CD4-positive, alpha-beta T cell treated with Interleukin-21 for 1 hour (primary cell): ENCODE measurements around the gene PARP1.
"Not testable (repeated sequence)": the region's sequence is repeated elsewhere in the genome, so short reads cannot be mapped to it uniquely, and the experiment has no call there.

ENCODE experiments used
- DNase-seq: peaks from one replicate; pipeline ENCODE4 v3.0.0-alpha.2; 2020

The PARP1 gene

GRCh38 chr1:226428791-226429461 lies 21.0 kb upstream of the PARP1 start:
- DNase-seq, result no peak

DNA sequence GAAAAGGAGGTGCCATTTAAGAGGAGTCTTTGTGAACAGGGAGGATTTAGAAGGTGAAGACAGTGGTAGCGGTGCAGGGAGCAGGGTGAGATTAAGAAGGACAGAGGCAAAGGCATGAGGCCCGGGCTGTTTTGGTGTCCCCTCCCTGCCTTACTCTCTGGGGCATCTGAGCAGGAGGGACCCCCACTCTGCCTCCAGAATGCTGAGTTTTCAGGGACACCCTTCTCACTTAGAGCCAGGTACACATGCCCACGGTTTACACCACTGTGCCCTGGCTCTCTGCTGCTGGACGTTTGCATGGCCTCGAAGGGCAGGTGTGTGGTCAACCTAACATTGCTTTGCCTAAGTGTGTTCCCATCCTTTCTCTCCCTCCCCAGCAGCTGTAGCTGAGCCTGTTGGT lies 20.5 kb upstream of the PARP1 start:
- DNase-seq, result no peak

DNA sequence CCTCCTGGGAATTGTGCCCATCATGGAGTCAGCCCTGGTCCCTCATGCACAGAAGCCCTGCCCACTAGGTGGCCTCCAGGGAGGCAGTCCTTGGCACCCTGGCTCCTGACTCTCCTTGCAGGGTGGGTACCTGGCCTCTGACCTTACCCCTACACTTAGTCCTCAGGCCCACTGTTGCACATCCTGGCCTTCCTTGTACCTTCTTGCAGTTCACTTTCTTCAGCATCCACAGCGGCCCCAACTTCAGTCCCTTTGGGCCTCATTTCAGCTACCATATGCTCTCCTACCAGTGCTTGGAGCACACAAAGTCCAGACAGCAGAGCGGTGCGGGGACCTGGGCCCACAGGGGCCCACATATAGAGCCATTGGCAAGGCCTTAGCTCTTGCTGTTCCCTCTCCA lies 19.2 kb upstream of the PARP1 start:
- DNase-seq, result no peak

GRCh38 chr1:226426395-226426794 lies 18.5 kb upstream of the PARP1 start:
- DNase-seq, result not testable (repeated sequence)

DNA sequence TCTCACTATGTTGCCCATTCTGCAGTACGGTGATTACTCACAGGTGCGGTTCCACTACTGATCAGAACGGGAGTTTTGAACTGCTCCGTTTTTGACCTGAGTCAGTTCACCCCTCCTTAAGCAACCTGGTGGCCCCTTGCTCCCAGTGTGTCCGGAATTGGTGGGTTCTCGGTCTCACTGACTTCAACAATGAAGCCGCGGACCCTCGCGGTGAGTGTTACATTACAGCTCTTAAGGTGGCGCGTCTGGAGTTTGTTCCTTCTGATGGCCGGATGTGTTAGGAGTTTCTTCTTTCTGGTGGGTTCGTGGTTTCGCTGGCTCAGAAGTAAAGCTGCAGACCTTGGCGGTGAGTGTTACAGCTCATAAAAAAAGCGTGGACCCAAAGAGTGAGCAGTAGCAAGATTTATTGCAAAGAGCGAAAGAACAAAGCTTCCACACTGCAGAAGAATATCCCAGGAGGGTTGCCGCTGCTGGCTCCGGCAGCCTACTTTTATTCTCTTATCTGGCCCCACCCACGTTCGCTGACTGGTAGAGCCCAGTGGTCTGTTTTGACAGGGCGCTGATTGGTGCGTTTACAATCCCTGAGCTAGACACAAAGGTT lies 17.6 kb upstream of the PARP1 start:
- DNase-seq, result peak; percentile 46

GRCh38 chr1:226425004-226425378 lies 17.1 kb upstream of the PARP1 start:
- no peak for DNase-seq

- DNase-seq, result peak; percentile 51
Observed at GRCh38 chr1:226424221-226425003, 16.5 kb upstream of the PARP1 start.

DNA sequence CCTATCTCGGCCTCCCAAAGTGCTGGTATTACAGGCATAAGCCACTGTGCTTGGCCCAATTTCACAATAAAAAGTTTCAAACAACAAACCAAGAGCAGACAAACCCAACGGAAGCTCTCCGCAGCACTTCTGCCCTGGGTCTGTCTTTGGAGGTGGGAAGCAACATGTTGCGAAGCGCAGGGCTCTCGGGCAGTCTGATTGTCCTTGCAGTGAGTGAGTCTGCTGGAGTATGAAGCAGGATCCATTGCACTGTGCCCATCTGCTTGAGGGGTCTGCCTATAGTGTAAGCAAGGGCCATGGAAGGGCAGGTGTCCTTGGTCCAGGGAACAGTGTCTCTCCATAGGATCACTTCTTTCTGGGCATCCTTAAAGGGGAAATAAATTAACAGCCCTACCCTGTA lies 14.6 kb upstream of the PARP1 start:
- DNase-seq, result no peak

- DNase-seq, result no peak
Observed at GRCh38 chr1:226420897-226421296, 13.0 kb upstream of the PARP1 start.

- no peak for DNase-seq
Observed at GRCh38 chr1:226420328-226420727, 12.4 kb upstream of the PARP1 start.

DNA sequence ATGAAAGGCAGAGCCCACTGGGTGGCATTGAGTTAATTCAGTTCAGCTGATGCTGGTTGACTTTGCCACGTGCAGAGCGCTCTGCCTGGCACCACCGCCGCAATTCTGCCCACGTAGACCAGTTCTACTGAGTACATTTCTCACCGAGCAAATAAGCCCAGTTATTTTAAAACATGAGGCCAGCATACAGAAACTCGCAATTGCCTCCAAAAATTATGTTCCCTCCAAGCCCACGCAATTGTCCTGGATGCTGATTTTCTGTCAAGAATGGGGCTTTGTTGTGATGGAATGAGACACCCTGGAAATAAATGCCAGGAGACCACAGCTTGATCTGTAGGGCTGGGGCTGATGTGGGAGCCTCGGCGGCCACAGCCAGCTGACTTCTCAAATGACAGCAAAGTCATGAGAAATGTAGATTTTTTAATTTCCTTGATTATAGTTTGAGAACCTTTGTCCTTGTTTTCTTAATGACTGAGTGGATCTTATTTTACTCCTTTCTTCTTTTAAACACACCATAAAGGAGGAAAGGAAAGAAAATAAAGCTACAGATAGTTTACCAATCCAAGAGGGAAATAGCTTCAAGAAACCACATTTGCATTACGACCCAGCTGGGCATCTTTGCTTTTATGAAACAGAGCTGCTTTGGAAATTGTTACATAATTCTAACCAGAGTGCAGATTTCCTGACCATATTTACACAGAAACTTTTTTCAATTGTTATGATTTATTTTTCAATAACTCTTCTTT lies 11.6 kb upstream of the PARP1 start:
- no peak for DNase-seq

- DNase-seq, result no peak
Observed at GRCh38 chr1:226417830-226418546, 10.1 kb upstream of the PARP1 start.

DNA sequence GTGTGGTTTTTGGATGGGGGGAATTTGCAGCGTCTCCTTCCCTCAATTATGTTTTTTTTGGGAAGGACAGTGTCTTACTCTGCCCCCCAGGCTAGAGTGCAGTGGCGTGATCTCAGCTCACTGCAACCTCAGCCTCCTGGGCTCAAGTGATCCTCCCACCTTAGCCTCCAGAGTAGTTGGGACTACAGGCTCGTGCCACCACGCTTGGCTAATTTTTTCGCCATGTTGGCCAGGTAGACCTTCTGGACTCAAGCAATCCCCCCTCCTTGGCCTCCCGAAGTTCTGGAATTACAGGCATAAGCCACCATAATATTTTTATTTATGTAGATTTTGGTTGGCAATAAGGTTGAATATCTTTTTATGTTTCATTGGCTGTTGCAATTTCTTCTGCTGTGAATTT lies 9.5 kb upstream of the PARP1 start:
- no peak for DNase-seq

GRCh38 chr1:226414098-226414698 lies 6.3 kb upstream of the PARP1 start:
- no peak for DNase-seq

- no peak for DNase-seq
Observed at GRCh38 chr1:226411619-226412018, 3.7 kb upstream of the PARP1 start.

DNA sequence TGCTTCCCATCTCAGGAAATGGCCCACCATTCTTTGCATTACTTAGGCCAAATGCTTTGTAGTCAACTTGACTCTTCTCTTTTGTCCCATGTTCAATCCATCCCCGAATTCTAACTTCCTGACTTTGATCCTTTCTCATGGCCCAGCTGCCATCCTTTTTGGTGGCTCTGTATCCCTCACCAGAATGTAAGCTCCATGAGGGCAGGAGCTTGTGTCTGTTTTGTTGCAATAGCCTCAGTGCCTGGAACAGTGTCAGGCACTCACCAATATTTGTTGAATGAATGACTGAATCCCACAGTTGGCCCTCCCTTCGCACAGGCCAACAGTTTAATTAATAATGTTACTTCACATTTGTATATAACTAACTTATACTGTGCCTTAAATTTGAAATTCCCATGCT lies 3.1 kb upstream of the PARP1 start:
- DNase-seq, result no peak

DNA sequence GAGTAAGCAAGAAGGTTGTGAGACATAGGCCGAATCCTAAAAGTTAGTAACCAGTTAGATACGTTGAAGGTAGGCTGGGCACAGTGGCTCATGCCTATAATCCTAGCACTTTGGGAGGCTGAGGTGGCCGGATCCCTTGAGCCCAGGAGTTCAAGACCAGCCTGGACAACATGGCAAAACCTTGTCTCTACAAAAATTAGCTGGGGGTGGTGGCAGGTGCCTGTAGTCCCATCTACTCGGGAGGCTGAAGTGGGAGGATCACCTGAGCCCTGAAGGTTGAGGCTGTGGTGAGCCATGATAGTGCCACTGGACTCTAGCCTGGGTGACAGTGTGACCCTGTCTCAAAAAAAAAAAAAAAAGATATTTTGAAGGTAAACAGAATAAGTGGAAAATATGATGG lies 1.5 kb upstream of the PARP1 start:
- no peak for DNase-seq

- DNase-seq, result no peak
Observed at GRCh38 chr1:226408285-226409184, 642 bp upstream of the PARP1 start.

GRCh38 chr1:226407199-226407496 lies 745 bp downstream of the PARP1 start:
- no peak for DNase-seq

- DNase-seq, result peak; percentile 36
Observed at GRCh38 chr1:226406401-226406881, 1.5 kb downstream of the PARP1 start.

DNA sequence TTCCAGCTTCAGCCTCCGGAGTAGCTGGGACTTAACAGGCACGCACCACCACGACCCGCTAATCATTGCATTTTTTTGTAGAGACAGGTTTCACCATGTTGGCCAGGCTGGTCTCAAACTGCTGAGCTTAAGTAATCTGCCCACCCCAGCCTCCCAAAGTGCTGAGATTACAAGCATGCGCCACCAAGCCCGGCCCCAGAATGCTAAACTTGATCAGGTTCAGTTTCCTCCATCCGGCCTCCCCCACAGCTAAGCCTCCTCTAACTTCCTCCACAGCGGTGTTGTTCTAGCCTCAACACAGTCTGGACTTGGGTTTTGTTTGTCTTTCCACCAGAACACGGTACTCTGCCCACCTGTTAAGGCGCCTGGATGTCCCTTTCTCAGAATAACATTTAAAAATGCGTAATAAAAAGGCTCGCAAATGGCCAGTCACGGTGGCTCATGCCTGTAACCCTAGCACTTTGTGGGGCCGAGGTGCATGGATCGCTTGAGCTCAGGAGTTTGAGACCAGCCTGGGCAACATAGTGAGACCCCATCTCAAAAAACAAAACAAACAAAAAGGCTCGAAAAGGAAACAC lies 2.4 kb downstream of the PARP1 start:
- DNase-seq, result peak; percentile 36
